GM19397 (cell line): ENCODE results near the gene PACS1.

Experiments
- ATAC-seq: cut with Tn5 transposase; IDR thresholded peaks from one replicate; pipeline ENCODE4 v1.9.1; 2021; ENCODE audit warnings: mild to moderate bottlenecking, moderate library complexity; ENCODE audit not compliant: unreplicated experiment

The PACS1 gene

GRCh38 chr11:66282468-66283455 is 212.7 kb downstream of the PACS1 start:
- peak; percentile 81 for ATAC-seq

- no peak for ATAC-seq
Observed at GRCh38 chr11:66283461-66284105, 213.5 kb downstream of the PACS1 start.

- no peak for ATAC-seq
Observed at GRCh38 chr11:66284526-66285078, 214.5 kb downstream of the PACS1 start.

- ATAC-seq: no peak
Observed at GRCh38 chr11:66285250-66285947, 215.3 kb downstream of the PACS1 start.

- no peak for ATAC-seq
Observed at GRCh38 chr11:66286699-66287098, 216.6 kb downstream of the PACS1 start.

GRCh38 chr11:66287211-66287888 is 217.3 kb downstream of the PACS1 start:
- ATAC-seq: no peak

- ATAC-seq: no peak
Observed at GRCh38 chr11:66287889-66288670, 218.0 kb downstream of the PACS1 start.

- peak; percentile 91 for ATAC-seq
Observed at GRCh38 chr11:66288671-66289547, 218.8 kb downstream of the PACS1 start, which contains the start of gene YIF1A. YIF1A (minus strand) TSS chr11:66289143; CDS start chr11:66288985, 158 bp downstream.

GRCh38 chr11:66289548-66290329 is 219.7 kb downstream of the PACS1 start:
- peak; percentile 27 for ATAC-seq

- no peak for ATAC-seq
Observed at GRCh38 chr11:66290330-66290621, 220.2 kb downstream of the PACS1 start.

GRCh38 chr11:66291303-66291705 is 221.2 kb downstream of the PACS1 start:
- ATAC-seq: no peak

GRCh38 chr11:66291706-66292542 is 221.9 kb downstream of the PACS1 start, which contains the start of gene TMEM151A:
TMEM151A (plus strand) TSS chr11:66291894; CDS start chr11:66292014, 120 bp downstream.
- no peak for ATAC-seq

- ATAC-seq: no peak
Observed at GRCh38 chr11:66292543-66293332, 222.7 kb downstream of the PACS1 start.

GRCh38 chr11:66293352-66293751 is 223.3 kb downstream of the PACS1 start:
- no peak for ATAC-seq

- no peak for ATAC-seq
Observed at GRCh38 chr11:66293777-66294625, 223.9 kb downstream of the PACS1 start.
